Measurements from ENCODE around the gene CHRNB2.

The CHRNB2 gene

DNA sequence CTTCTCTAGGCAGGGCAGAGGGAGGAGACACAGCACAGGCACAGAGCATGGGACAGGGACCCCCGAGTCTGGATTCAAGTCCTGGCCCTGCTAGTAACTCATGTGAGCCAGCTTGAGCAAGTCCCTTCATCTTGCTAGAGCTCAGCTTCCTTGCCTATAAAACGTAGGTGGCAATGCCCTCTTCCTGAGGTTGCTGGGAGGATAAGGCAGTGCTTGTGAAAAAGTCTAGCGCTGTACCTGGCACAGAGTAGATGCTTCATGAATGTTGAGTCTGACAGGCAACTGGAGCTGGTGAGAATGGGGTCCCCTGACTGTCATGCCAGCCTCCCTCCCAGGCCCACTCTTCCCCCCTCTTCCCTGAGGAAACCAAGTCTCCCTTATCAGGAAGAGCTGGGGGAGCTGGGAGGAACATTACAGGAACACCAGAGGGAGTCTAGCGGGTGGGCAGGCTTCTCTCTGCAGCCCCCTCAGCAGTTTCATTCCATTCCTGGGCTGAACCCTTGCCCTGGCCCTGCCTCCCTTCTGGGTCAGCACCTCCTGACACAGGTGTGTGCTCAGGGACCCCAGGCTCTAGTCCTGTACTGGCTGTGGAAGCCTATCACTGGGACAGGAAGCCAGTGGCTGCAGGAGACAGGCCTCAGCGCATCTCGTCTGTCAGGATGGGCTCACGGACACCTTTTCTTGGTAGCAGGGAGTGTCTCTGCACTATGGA, 9.9 kb downstream of the CHRNB2 start:
- Histone ChIP-seq H3K4me1 (ENCODE audit: control insufficient read depth in 5 of 5, insufficient read depth in 5 of 5, low read length in 5 of 5) (peaks cover 0 to 18% (median 0%) of the 10 kb centered on the region in 5 donors), H3K4me3 (ENCODE audit: low read depth in 1 of 5, low read length in 5 of 5) (no peak overlapping the region), H3K9ac (ENCODE audit: low read length in 5 of 5) (no peak overlapping the region), H3K9me3 (ENCODE audit: control insufficient read depth in 5 of 5, low read length in 5 of 5) (no peaks in the 10 kb centered on the region), H3K27ac (ENCODE audit: low read depth, low read length) (no peak overlapping the region), H3K27me3 (ENCODE audit: control insufficient read depth in 5 of 5, insufficient read depth in 4 of 5, low read length in 5 of 5) (peaks cover 0 to 6% (median 4%) of the 10 kb centered on the region in 5 donors), H3K36me3 (ENCODE audit: control insufficient read depth in 5 of 5, insufficient read depth in 5 of 5, low read length in 5 of 5) (peaks cover 6 to 45% (median 41%) of the 10 kb centered on the region in 5 donors)

DNA sequence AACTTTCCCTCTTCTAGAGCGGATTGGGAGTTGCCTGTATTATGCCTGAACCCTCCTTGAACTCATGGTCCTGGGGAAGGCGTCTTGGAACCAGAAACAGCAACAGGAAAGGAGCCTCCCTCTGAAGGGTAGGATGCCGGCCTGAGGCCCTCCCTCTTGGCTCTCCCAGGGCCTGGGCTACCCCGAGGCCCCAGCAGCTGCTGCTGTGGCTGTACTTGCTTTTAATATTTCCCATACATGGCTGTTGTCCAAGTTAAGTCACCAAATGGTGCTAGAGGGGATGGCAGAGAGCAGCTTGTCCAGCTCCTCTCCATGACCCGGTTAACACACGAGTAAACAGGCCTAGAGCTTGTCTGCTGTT, 10.5 kb downstream of the CHRNB2 start:
- H3K4me3 ChIP-seq (ENCODE audit: low read depth in 1 of 5, low read length in 5 of 5), result no peak overlapping the region
- peaks cover 6 to 50% (median 46%) of the 10 kb centered on the region in 5 donors for H3K36me3 ChIP-seq (ENCODE audit: control insufficient read depth in 5 of 5, insufficient read depth in 5 of 5, low read length in 5 of 5)
- H3K27me3 ChIP-seq (ENCODE audit: control insufficient read depth in 5 of 5, insufficient read depth in 4 of 5, low read length in 5 of 5), result peaks cover 0 to 5% (median under 1%) of the 10 kb centered on the region in 5 donors
- H3K4me1 ChIP-seq (ENCODE audit: control insufficient read depth in 5 of 5, insufficient read depth in 5 of 5, low read length in 5 of 5), result peaks cover 0 to 18% (median 0%) of the 10 kb centered on the region in 5 donors
- peak overlapping the region in 1 of 5 donors; percentile 14 for H3K9ac ChIP-seq (ENCODE audit: low read length in 5 of 5)
- no peak overlapping the region for H3K27ac ChIP-seq (ENCODE audit: low read depth, low read length)
- H3K9me3 ChIP-seq (ENCODE audit: control insufficient read depth in 5 of 5, low read length in 5 of 5), result no peaks in the 10 kb centered on the region

DNA sequence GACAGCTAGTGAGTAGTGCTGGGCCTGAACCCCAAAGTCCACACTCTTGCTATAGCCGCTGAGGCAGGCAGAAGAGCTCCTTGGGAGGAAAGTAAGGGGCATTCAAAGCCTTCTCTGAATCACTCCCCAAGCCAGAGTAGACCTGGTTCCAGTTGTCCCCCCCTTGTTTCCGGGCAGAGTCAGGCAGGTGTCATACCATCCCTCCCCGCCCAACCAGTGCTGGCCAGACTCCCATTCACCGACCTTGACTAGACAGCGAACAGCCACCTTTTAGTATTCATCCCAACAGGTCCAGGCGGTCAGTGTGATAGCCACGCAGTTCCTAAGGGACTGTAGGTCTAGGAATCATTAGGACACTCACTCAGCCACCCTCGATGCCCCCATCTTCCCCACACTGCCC, 11.8 kb downstream of the CHRNB2 start:
- Histone ChIP-seq H3K27ac (ENCODE audit: low read depth, low read length) (no peak overlapping the region), H3K4me3 (ENCODE audit: low read depth in 1 of 5, low read length in 5 of 5) (no peak overlapping the region), H3K9ac (ENCODE audit: low read length in 5 of 5) (no peak overlapping the region), H3K9me3 (ENCODE audit: control insufficient read depth in 5 of 5, low read length in 5 of 5) (no peaks in the 10 kb centered on the region), H3K36me3 (ENCODE audit: control insufficient read depth in 5 of 5, insufficient read depth in 5 of 5, low read length in 5 of 5) (peaks cover 13 to 64% (median 59%) of the 10 kb centered on the region in 5 donors), H3K27me3 (ENCODE audit: control insufficient read depth in 5 of 5, insufficient read depth in 4 of 5, low read length in 5 of 5) (no peaks in the 10 kb centered on the region), H3K4me1 (ENCODE audit: control insufficient read depth in 5 of 5, insufficient read depth in 5 of 5, low read length in 5 of 5) (peaks cover 0 to 18% (median 0%) of the 10 kb centered on the region in 5 donors)

DNA sequence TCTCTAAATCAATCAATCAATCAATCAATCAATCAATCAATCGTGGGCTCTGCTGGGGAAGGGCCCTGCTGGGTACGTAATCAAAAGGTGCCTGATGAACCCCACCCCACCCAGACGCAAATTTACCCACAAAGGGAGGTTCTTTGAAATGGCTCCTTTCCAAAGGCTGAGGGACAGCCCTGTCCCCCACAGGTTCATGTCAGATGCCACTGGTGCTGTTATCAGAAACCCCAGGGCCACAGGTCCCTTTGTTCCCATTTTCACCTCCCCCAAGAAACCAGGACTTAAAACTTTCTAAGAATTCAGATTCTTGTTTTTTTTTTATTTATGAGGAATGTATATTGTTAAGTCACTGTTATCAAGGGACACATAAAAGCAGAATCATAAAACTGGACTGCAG, 14.2 kb downstream of the CHRNB2 start:
- H3K27ac ChIP-seq (ENCODE audit: low read depth, low read length), result no peak overlapping the region
- no peaks in the 10 kb centered on the region for H3K9me3 ChIP-seq (ENCODE audit: control insufficient read depth in 5 of 5, low read length in 5 of 5)
- no peak overlapping the region for H3K9ac ChIP-seq (ENCODE audit: low read length in 5 of 5)
- H3K36me3 ChIP-seq (ENCODE audit: control insufficient read depth in 5 of 5, insufficient read depth in 5 of 5, low read length in 5 of 5), result peaks cover 22 to 87% (median 83%) of the 10 kb centered on the region in 5 donors
- no peaks in the 10 kb centered on the region for H3K27me3 ChIP-seq (ENCODE audit: control insufficient read depth in 5 of 5, insufficient read depth in 4 of 5, low read length in 5 of 5)
- H3K4me3 ChIP-seq (ENCODE audit: low read depth in 1 of 5, low read length in 5 of 5), result no peak overlapping the region
- H3K4me1 ChIP-seq (ENCODE audit: control insufficient read depth in 5 of 5, insufficient read depth in 5 of 5, low read length in 5 of 5), result peaks cover 0 to 18% (median 0%) of the 10 kb centered on the region in 5 donors

DNA sequence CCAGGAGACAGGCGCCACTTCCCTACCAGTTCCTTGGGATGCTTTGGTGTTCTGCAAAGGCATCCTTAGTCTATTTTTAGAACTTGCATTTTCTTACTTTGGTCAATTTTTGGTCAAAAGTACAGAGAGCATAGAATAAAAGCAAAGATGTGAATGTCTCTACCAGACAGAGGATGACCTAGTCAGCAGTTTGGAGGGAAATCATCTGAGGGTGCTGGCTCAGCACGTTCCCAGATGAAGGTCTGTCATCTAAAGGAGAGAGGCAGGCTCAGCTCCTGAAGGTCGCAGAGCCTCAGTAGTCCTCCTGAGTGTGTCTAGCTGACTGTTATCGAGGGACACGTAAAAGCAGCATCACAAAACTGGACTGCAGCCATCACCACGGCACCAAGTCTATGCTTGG, 15.3 kb downstream of the CHRNB2 start:
- H3K9me3 ChIP-seq (ENCODE audit: control insufficient read depth in 5 of 5, low read length in 5 of 5), result no peaks in the 10 kb centered on the region
- H3K9ac ChIP-seq (ENCODE audit: low read length in 5 of 5), result no peak overlapping the region
- no peak overlapping the region for H3K4me3 ChIP-seq (ENCODE audit: low read depth in 1 of 5, low read length in 5 of 5)
- peaks cover 0 to 13% (median 0%) of the 10 kb centered on the region in 5 donors for H3K4me1 ChIP-seq (ENCODE audit: control insufficient read depth in 5 of 5, insufficient read depth in 5 of 5, low read length in 5 of 5)
- peaks cover 22 to 98% (median 94%) of the 10 kb centered on the region in 5 donors for H3K36me3 ChIP-seq (ENCODE audit: control insufficient read depth in 5 of 5, insufficient read depth in 5 of 5, low read length in 5 of 5)
- no peak overlapping the region for H3K27ac ChIP-seq (ENCODE audit: low read depth, low read length)
- no peaks in the 10 kb centered on the region for H3K27me3 ChIP-seq (ENCODE audit: control insufficient read depth in 5 of 5, insufficient read depth in 4 of 5, low read length in 5 of 5)

DNA sequence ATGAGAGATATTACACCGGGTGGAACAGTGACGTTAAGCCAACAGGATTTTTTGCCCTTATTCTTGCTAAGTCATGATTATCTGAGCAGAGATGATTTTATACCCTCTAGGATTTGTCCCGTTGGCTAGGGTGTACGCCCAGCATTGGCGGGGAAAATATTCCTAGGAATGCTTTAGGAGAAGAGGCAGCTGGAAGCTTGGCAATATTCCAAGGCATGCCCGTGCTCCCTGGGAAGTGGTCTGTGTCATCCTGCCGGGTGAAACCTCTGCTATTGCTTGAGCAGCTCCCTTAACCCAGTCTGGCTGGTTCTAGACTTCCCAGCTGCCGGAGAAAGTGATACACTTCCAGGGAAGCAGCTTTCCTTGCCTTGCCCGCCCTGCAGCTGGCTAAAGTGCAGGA, 16.2 kb downstream of the CHRNB2 start:
- H3K4me1 ChIP-seq (ENCODE audit: control insufficient read depth in 5 of 5, insufficient read depth in 5 of 5, low read length in 5 of 5), result peaks cover 0 to 4% (median 0%) of the 10 kb centered on the region in 5 donors
- H3K4me3 ChIP-seq (ENCODE audit: low read depth in 1 of 5, low read length in 5 of 5), result no peak overlapping the region
- H3K9ac ChIP-seq (ENCODE audit: low read length in 5 of 5), result no peak overlapping the region
- peaks cover 27 to 99% (median 97%) of the 10 kb centered on the region in 5 donors for H3K36me3 ChIP-seq (ENCODE audit: control insufficient read depth in 5 of 5, insufficient read depth in 5 of 5, low read length in 5 of 5)
- H3K9me3 ChIP-seq (ENCODE audit: control insufficient read depth in 5 of 5, low read length in 5 of 5), result no peaks in the 10 kb centered on the region
- H3K27me3 ChIP-seq (ENCODE audit: control insufficient read depth in 5 of 5, insufficient read depth in 4 of 5, low read length in 5 of 5), result no peaks in the 10 kb centered on the region
- no peak overlapping the region for H3K27ac ChIP-seq (ENCODE audit: low read depth, low read length)

DNA sequence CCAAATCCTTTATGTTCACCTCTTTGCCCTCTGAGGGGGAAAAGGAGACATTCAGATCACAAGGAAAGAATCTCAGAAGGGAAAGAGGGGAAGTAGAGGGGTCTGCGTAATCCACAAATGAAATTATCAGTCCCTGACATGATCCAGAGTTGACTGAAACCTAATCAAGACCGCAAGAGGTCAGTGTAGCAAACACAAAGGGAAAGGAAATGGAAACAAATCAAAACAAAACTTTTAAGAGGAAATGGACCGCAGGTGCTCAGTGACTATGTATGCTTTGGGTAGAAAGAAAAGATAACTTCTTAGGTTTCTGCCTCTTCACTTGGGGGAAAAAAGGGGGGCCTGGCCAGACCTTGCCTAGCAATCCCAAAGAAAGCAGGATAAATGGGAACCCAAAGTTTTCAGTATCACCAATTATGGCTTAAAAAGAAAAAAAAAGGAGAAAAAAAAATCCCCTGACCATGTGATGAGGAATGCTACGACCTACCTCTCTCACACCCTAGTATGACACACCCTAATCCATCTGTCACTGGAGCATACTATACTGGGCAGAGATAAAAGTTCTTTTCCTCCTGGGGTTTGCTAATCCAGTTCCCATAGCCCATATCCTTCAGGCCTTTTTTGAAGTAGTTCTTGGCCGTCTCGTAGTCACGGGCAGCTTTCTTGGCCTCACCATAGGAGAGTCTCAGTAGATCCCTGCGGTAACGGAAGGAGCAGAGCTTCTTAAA, 16.9 kb downstream of the CHRNB2 start:
- Histone ChIP-seq H3K4me1 (ENCODE audit: control insufficient read depth in 5 of 5, insufficient read depth in 5 of 5, low read length in 5 of 5) (no peaks in the 10 kb centered on the region), H3K27me3 (ENCODE audit: control insufficient read depth in 5 of 5, insufficient read depth in 4 of 5, low read length in 5 of 5) (no peaks in the 10 kb centered on the region), H3K9me3 (ENCODE audit: control insufficient read depth in 5 of 5, low read length in 5 of 5) (no peaks in the 10 kb centered on the region), H3K27ac (ENCODE audit: low read depth, low read length) (no peak overlapping the region), H3K36me3 (ENCODE audit: control insufficient read depth in 5 of 5, insufficient read depth in 5 of 5, low read length in 5 of 5) (peaks cover 28 to 99% (median 98%) of the 10 kb centered on the region in 5 donors), H3K4me3 (ENCODE audit: low read depth in 1 of 5, low read length in 5 of 5) (no peak overlapping the region), H3K9ac (ENCODE audit: low read length in 5 of 5) (no peak overlapping the region)

DNA sequence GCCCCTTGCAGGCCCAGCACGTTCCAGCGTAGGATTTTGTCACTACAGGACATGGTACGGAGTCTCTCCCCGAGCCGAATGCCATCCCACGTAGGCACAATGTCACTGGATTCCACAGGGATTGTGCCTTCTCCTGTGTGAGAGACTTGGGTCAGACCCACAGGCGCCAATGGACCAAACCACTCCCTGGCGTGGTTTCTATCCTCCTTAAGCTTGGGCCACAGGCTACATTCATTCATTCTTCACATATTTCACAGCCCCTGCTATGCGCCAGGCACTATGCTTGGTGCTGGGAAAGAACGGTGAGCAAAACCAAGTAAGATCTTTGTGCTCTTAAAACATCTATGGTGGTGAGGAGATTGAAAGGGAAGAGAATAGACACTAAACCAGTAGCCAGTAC, 18.7 kb downstream of the CHRNB2 start:
- Histone ChIP-seq H3K4me3 (ENCODE audit: low read depth in 1 of 5, low read length in 5 of 5) (no peak overlapping the region), H3K36me3 (ENCODE audit: control insufficient read depth in 5 of 5, insufficient read depth in 5 of 5, low read length in 5 of 5) (peaks cover 28 to 98% (median 97%) of the 10 kb centered on the region in 5 donors), H3K27ac (ENCODE audit: low read depth, low read length) (no peak overlapping the region), H3K9ac (ENCODE audit: low read length in 5 of 5) (no peak overlapping the region), H3K27me3 (ENCODE audit: control insufficient read depth in 5 of 5, insufficient read depth in 4 of 5, low read length in 5 of 5) (no peaks in the 10 kb centered on the region), H3K9me3 (ENCODE audit: control insufficient read depth in 5 of 5, low read length in 5 of 5) (no peaks in the 10 kb centered on the region), H3K4me1 (ENCODE audit: control insufficient read depth in 5 of 5, insufficient read depth in 5 of 5, low read length in 5 of 5) (no peaks in the 10 kb centered on the region)

DNA sequence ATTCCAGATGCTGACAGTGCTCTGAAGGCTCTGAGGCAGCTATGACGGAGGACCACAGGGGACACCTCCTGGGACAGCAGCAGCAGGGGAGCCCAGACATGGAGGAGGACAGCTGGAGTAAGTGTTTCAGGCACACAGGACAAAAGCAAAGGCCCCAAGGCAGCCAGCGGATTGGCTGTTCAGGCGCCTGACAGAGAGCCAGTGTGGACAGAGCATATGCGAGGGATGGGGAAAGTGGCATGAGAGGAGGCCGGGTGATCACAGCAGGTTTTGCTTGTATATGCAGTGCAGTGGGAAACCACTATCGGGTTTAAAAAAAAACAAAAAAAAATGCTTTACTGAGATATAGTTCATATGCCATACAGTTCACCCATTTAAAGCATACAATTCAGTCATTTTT, 19.1 kb downstream of the CHRNB2 start:
- no peak overlapping the region for H3K4me3 ChIP-seq (ENCODE audit: low read depth in 1 of 5, low read length in 5 of 5)
- H3K9me3 ChIP-seq (ENCODE audit: control insufficient read depth in 5 of 5, low read length in 5 of 5), result no peaks in the 10 kb centered on the region
- H3K27ac ChIP-seq (ENCODE audit: low read depth, low read length), result no peak overlapping the region
- no peaks in the 10 kb centered on the region for H3K4me1 ChIP-seq (ENCODE audit: control insufficient read depth in 5 of 5, insufficient read depth in 5 of 5, low read length in 5 of 5)
- H3K27me3 ChIP-seq (ENCODE audit: control insufficient read depth in 5 of 5, insufficient read depth in 4 of 5, low read length in 5 of 5), result no peaks in the 10 kb centered on the region
- H3K9ac ChIP-seq (ENCODE audit: low read length in 5 of 5), result no peak overlapping the region
- peaks cover 28 to 100% (median 100%) of the 10 kb centered on the region in 5 donors for H3K36me3 ChIP-seq (ENCODE audit: control insufficient read depth in 5 of 5, insufficient read depth in 5 of 5, low read length in 5 of 5)

DNA sequence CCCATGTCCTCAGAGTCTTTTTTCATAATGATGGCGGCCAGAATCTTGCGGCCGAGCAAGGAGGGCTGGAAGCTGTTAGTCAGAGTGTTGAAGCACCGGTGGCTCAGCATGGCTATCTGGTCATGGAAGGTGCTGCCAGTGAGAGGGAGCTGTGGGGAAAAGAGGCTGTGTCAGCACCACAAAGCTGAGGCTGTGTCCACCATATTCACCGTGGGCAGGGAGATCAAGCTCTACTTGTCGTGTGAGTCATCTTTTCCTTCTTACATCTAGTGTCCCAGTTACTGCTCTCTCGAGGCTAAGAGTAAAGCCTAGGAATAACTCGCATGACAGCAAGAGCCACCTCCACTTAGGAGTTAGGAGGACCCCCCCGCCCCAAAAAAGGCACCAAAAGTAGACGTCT, 22.2 kb downstream of the CHRNB2 start:
- no peaks in the 10 kb centered on the region for H3K9me3 ChIP-seq (ENCODE audit: control insufficient read depth in 5 of 5, low read length in 5 of 5)
- H3K36me3 ChIP-seq (ENCODE audit: control insufficient read depth in 5 of 5, insufficient read depth in 5 of 5, low read length in 5 of 5), result peaks cover 31 to 100% (median 96%) of the 10 kb centered on the region in 5 donors
- no peak overlapping the region for H3K4me3 ChIP-seq (ENCODE audit: low read depth in 1 of 5, low read length in 5 of 5)
- H3K27ac ChIP-seq (ENCODE audit: low read depth, low read length), result no peak overlapping the region
- H3K9ac ChIP-seq (ENCODE audit: low read length in 5 of 5), result no peak overlapping the region
- no peaks in the 10 kb centered on the region for H3K27me3 ChIP-seq (ENCODE audit: control insufficient read depth in 5 of 5, insufficient read depth in 4 of 5, low read length in 5 of 5)
- no peaks in the 10 kb centered on the region for H3K4me1 ChIP-seq (ENCODE audit: control insufficient read depth in 5 of 5, insufficient read depth in 5 of 5, low read length in 5 of 5)

All from subcutaneous abdominal adipose tissue (tissue), 5 donors.